Neural cell (in vitro differentiated cells): Measurements from ENCODE around the gene BIRC2. TPM values are rescaled to one million over a fixed set of nuclear protein-coding genes. Genes with fewer than 3 reads are reported as not detected.

Source experiments
- H2AFZ ChIP-seq: fragments of 200-600, 300-800 bp; sonication (generic), shearing (Covaris generic); 2 replicates; pipeline ENCODE4 v1.6.0; 2014; ENCODE audit warnings: low read depth, mild to moderate bottlenecking, antibody characterized with exemption, low read length, moderate library complexity
- H3F3A ChIP-seq: fragments of 200-600 bp; shearing (Covaris generic); 2 replicates; pipeline ENCODE4 v1.6.1; 2016; ENCODE audit warnings: mild to moderate bottlenecking, moderate library complexity, mixed read lengths, antibody characterized with exemption, low read length; ENCODE audit not compliant: insufficient read depth, poor library complexity, severe bottlenecking
- H3K27ac ChIP-seq: fragments of 200-600, 300-800 bp; sonication (generic), shearing (Covaris generic); 2 replicates; pipeline ENCODE4 v1.5.1; 2014; ENCODE audit warnings: mild to moderate bottlenecking, low read length, moderate library complexity
- H3K27me3 ChIP-seq: fragments of 300-800, 200-600 bp; sonication (generic), shearing (Covaris generic); 2 replicates; pipeline ENCODE4 v1.6.0; 2014; ENCODE audit warnings: mild to moderate bottlenecking, low read depth, low read length, moderate library complexity; ENCODE audit not compliant: insufficient read depth
- H3K36me3 ChIP-seq: fragments of 300-800, 200-600 bp; sonication (generic), shearing (Covaris generic); 2 replicates; pipeline ENCODE4 v1.5.1; 2014; ENCODE audit warnings: mild to moderate bottlenecking, antibody characterized with exemption, low read length, moderate library complexity; ENCODE audit not compliant: insufficient read depth
- H3K4me2 ChIP-seq: fragments of 300-800, 200-600 bp; sonication (generic), shearing (Covaris generic); 2 replicates; pipeline ENCODE4 v1.6.0; 2014; ENCODE audit warnings: mild to moderate bottlenecking, low read length
- H3K4me3 ChIP-seq: fragments of 300-800, 200-600 bp; sonication (generic), shearing (Covaris generic); 2 replicates; pipeline ENCODE4 v1.5.1; 2014; ENCODE audit warnings: mild to moderate bottlenecking, low read length, moderate library complexity
- H3K79me2 ChIP-seq: fragments of 200-600 bp; shearing (Covaris generic); replicated peaks from 2 replicates; pipeline ENCODE4 v1.6.0; 2014; ENCODE audit warnings: mild to moderate bottlenecking, low read length, moderate library complexity; ENCODE audit not compliant: insufficient read depth
- H3K9ac ChIP-seq: fragments of 300-800, 200-600 bp; sonication (generic), shearing (Covaris generic); 2 replicates; pipeline ENCODE4 v1.6.1; 2016; ENCODE audit warnings: mild to moderate bottlenecking, low read length, mixed read lengths
- H3K9me2 ChIP-seq: fragments of 200-600 bp; shearing (Covaris generic); 2 replicates; pipeline ENCODE4 v1.6.1; 2016; ENCODE audit warnings: mild to moderate bottlenecking, low read length, mixed read lengths; ENCODE audit not compliant: insufficient read depth
- H3K9me3 ChIP-seq: fragments of 200-600, 300-800 bp; sonication (generic), shearing (Covaris generic); 2 replicates; pipeline ENCODE4 v1.6.1; 2016; ENCODE audit warnings: mild to moderate bottlenecking, mixed run types, low read length, moderate library complexity, mixed read lengths
- H4K20me1 ChIP-seq: fragments of 200-600 bp; shearing (Covaris generic); 2 replicates; pipeline ENCODE4 v1.6.1; 2016; ENCODE audit warnings: mild to moderate bottlenecking, mixed run types; ENCODE audit not compliant: insufficient read depth
- CTCF ChIP-seq: fragments of 450-650 bp; IDR thresholded peaks from 2 replicates; pipeline ENCODE4 v1.5.1; 2014; ENCODE audit warnings: antibody characterized with exemption, mild to moderate bottlenecking, moderate library complexity; ENCODE audit not compliant: poor library complexity, severe bottlenecking
- EP300 ChIP-seq: fragments of 450-650 bp; conservative IDR thresholded peaks from 2 replicates; pipeline ENCODE4 v1.6.1; 2014; ENCODE audit warnings: antibody characterized with exemption, mild to moderate bottlenecking, moderate library complexity; ENCODE audit not compliant: poor library complexity, severe bottlenecking
- EZH2 ChIP-seq: fragments of 200-600, 300-800 bp; shearing (Covaris generic), sonication (generic); IDR thresholded peaks from 2 replicates; pipeline ENCODE4 v1.6.1; 2014; ENCODE audit warnings: antibody characterized with exemption, low read length, borderline replicate concordance, mild to moderate bottlenecking; ENCODE audit not compliant: insufficient read depth, poor library complexity, severe bottlenecking
- MXI1 ChIP-seq: fragments of 450-650 bp; conservative IDR thresholded peaks from 2 replicates; pipeline ENCODE4 v1.6.1; 2014; ENCODE audit warnings: antibody characterized with exemption, mild to moderate bottlenecking; ENCODE audit not compliant: poor library complexity, severe bottlenecking
- POLR2AphosphoS5 ChIP-seq: IDR thresholded peaks from 2 replicates; pipeline ENCODE4 v1.6.1; 2012
- RAD21 ChIP-seq: fragments of 450-650 bp; conservative IDR thresholded peaks from 2 replicates; pipeline ENCODE4 v1.6.1; 2014; ENCODE audit warnings: antibody characterized with exemption, mild to moderate bottlenecking, moderate library complexity
- REST ChIP-seq: IDR thresholded peaks from 2 replicates; pipeline ENCODE4 v1.6.1; 2012; ENCODE audit warnings: borderline replicate concordance
- SMC3 ChIP-seq: fragments of 450-650 bp; conservative IDR thresholded peaks from 2 replicates; pipeline ENCODE4 v1.6.1; 2014; ENCODE audit warnings: antibody characterized with exemption, mild to moderate bottlenecking, moderate library complexity; ENCODE audit not compliant: poor library complexity
- TAF1 ChIP-seq: IDR thresholded peaks from 2 replicates; pipeline ENCODE4 v1.6.1; 2012; ENCODE audit warnings: low read depth
- polyA plus RNA-seq: library from polyadenylated mRNA; depleted of rRNA; stranded (reverse); fragments of >200 nt; gene quantifications from 2 replicates; pipeline ENCODE4 v1.2.3, GENCODE V29; 2014

The BIRC2 gene
- polyA plus RNA-seq, 1 donor from 2014 or later: 68.7 TPM

DNA sequence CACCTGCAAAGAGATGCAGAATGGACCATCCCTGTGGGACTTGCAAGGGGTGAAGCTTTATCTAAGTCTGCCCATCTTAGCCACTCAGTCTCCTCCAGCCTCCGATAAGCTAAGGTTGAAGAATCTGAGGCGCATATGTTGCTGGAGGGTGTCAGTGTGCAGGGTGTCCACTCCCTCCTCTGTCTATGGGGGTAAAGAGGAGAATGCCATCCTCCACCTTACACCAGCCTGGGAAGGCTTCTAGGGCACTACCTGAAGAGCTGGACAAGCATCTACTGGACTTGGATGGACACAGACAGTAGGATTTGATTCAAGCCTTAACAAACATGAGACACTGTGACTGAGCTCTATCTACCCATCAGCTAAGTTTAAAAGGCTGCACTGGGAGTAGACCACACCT lies 59.1 kb downstream of the BIRC2 start:
- Histone ChIP-seq H3K27me3 (no peaks in the 10 kb centered on the region), H3K36me3 (no peaks in the 10 kb centered on the region), H2AFZ (no peak overlapping the region), H4K20me1 (no peaks in the 10 kb centered on the region), H3K9ac (no peak overlapping the region), H3K79me2 (peaks cover 5% of the 10 kb centered on the region), H3K27ac (no peak overlapping the region), H3F3A (no peaks in the 10 kb centered on the region), H3K9me2 (no peaks in the 10 kb centered on the region), H3K4me3 (no peak overlapping the region), H3K9me3 (no peaks in the 10 kb centered on the region), H3K4me2 (no peak overlapping the region)
- no peak for TF ChIP-seq CTCF
- no peak for TF ChIP-seq POLR2AphosphoS5
- no peak for TF ChIP-seq REST
- TF ChIP-seq TAF1: no peak
- no peak for TF ChIP-seq RAD21
- TF ChIP-seq EP300: no peak
- TF ChIP-seq SMC3: no peak
- TF ChIP-seq MXI1: no peak
- TF ChIP-seq EZH2: no peak

DNA sequence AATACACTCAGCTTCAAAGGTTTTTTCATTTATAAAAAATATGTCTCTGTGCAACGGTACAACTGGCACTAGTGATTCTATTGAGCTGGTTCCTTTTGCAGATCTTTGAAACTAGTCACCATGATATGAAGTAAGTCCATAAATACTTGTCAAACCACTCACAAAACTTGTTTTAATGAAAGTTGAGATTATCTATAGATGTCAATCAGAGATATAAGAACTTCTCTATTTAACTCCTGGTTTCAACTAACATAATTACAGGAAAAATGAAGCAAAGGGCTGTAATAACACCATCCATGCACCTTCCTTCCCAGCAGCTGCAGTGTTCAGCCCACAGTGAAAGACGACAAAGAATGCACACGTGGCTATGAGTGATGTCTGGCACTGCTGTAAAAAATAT lies 60.9 kb downstream of the BIRC2 start:
- Histone ChIP-seq H3K27ac (no peak overlapping the region), H3K9ac (no peak overlapping the region), H3K79me2 (peaks cover 5% of the 10 kb centered on the region)

DNA sequence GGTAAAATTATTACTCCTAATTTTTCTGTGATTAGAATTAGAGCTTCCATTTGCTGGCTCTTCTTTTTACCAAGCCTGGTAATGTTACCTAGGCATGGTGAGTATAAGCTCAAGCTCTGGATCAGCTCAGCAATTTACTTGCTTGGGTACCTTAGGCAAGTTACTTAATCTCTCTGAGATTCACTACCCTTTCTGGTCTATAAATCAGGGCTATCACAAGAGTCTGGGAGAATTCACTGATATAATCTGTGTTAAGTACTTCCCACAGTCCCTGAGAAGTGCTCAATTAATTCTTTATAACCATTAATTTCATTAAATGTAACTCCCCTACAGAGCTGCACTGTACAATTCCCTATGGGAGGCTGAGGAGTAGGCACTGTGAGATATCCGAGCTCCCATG lies 61.3 kb downstream of the BIRC2 start:
- H3F3A ChIP-seq: no peaks in the 10 kb centered on the region
- H3K27ac ChIP-seq: no peak overlapping the region
- H4K20me1 ChIP-seq: no peaks in the 10 kb centered on the region
- H3K9me2 ChIP-seq: no peaks in the 10 kb centered on the region
- TF ChIP-seq RAD21 (no peak), TAF1 (no peak), REST (no peak), POLR2AphosphoS5 (no peak), EP300 (no peak), MXI1 (no peak), CTCF (no peak), SMC3 (no peak), EZH2 (no peak)
- H3K79me2 ChIP-seq: peaks cover 5% of the 10 kb centered on the region
- no peak overlapping the region for H3K9ac ChIP-seq
- H3K27me3 ChIP-seq: no peaks in the 10 kb centered on the region
- no peaks in the 10 kb centered on the region for H3K36me3 ChIP-seq
- no peaks in the 10 kb centered on the region for H3K9me3 ChIP-seq
- no peak overlapping the region for H3K4me2 ChIP-seq
- no peak overlapping the region for H2AFZ ChIP-seq
- H3K4me3 ChIP-seq: no peak overlapping the region

More for the DNA sequence above, 60.9 kb downstream of the BIRC2 start:
- no peaks in the 10 kb centered on the region for H3F3A ChIP-seq
- H2AFZ ChIP-seq: no peak overlapping the region
- no peaks in the 10 kb centered on the region for H3K27me3 ChIP-seq
- no peaks in the 10 kb centered on the region for H3K36me3 ChIP-seq
- H4K20me1 ChIP-seq: no peaks in the 10 kb centered on the region
- no peak overlapping the region for H3K4me3 ChIP-seq
- no peaks in the 10 kb centered on the region for H3K9me2 ChIP-seq
- no peak overlapping the region for H3K4me2 ChIP-seq
- TF ChIP-seq EZH2: no peak
- TF ChIP-seq MXI1: no peak
- no peaks in the 10 kb centered on the region for H3K9me3 ChIP-seq
